Measurements from ENCODE around the gene RPRD2.

The RPRD2 gene

DNA sequence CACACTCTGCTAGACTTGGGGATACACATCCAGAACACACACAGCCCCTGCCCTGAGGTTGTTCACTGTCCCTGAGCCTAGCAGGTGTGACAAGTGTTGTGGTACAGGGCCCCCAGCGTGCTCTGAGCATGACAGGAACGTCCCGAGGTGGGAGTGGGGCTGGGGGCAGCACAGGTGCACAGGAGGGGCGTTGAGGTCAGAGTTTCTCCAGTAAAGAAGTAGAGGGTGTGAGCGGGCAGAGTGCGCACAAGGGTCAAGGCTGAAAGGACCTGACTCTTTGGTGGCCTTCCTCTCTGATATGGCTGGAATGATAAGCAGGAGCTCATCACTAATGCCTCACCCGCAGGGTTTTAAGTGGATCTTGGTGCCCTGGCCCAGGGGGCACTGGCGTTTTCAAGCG, 150.3 kb downstream of the RPRD2 start:
- Histone ChIP-seq H3K36me3 (ENCODE audit: control insufficient read depth, low read length) (no peaks in the 10 kb centered on the region), H3K4me2 (ENCODE audit: low read length) (peak overlapping the region; percentile 78), H3K9me2 (replicated peaks; ENCODE audit: control insufficient read depth, low read length) (no peaks in the 10 kb centered on the region), H3K27me3 (ENCODE audit: control insufficient read depth, low read length) (no peaks in the 10 kb centered on the region), H3K27ac (ENCODE audit: low read depth, low read length) (no peak overlapping the region), H3F3A (ENCODE audit: control insufficient read depth, insufficient read depth) (peaks cover 12% of the 10 kb centered on the region; the same call in 1 of the 2 replicates), H3K79me2 (ENCODE audit: control insufficient read depth, low read length) (no peaks in the 10 kb centered on the region), H3K9me3 (ENCODE audit: control insufficient read depth, insufficient read depth, low read length) (no peaks in the 10 kb centered on the region), H3K4me3 (ENCODE audit: low read length) (0 out of 2 replicates have a peak overlapping the region, but pooled peaks have one; percentile 91), H4K20me1 (ENCODE audit: control insufficient read depth, insufficient read depth, low read depth, low read length) (no peaks in the 10 kb centered on the region), H3K4me1 (ENCODE audit: control insufficient read depth, low read length) (peaks cover 50% of the 10 kb centered on the region)
- no peak for TF ChIP-seq EZH2phosphoT487 (IDR thresholded peaks at IDR 0.05; ENCODE audit: borderline replicate concordance, low read length)
- TF ChIP-seq, protein P1, sequence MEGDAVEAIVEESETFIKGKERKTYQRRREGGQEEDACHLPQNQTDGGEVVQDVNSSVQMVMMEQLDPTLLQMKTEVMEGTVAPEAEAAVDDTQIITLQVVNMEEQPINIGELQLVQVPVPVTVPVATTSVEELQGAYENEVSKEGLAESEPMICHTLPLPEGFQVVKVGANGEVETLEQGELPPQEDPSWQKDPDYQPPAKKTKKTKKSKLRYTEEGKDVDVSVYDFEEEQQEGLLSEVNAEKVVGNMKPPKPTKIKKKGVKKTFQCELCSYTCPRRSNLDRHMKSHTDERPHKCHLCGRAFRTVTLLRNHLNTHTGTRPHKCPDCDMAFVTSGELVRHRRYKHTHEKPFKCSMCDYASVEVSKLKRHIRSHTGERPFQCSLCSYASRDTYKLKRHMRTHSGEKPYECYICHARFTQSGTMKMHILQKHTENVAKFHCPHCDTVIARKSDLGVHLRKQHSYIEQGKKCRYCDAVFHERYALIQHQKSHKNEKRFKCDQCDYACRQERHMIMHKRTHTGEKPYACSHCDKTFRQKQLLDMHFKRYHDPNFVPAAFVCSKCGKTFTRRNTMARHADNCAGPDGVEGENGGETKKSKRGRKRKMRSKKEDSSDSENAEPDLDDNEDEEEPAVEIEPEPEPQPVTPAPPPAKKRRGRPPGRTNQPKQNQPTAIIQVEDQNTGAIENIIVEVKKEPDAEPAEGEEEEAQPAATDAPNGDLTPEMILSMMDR (IDR thresholded peaks at IDR 0.05; ENCODE audit: low read depth, low read length, poor library complexity, severe bottlenecking) = no peak

DNA sequence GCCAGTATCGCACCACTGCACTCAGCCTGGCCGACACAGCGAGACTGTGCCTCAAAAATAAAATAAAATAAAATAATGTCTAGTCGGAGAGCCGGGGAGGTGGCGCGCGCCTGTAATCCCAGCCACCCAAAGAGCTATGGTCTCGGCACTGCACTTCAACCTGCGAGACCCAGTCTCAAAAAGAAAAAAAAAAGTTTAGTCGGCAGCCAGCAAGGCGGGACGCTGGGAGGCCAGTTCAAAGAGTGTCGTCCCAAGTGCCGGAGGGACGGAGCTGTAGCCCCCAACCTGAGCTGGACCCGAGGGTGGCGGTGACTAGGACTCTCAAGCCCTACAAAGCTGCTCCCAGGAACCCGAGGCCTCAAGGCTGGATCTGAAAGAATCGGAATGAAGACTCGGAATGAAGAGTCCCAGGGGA, 151.0 kb downstream of the RPRD2 start:
- peaks cover 12% of the 10 kb centered on the region; the same call in 1 of the 2 replicates for H3F3A ChIP-seq (ENCODE audit: control insufficient read depth, insufficient read depth)
- peak overlapping the region; percentile 78 for H3K4me2 ChIP-seq (ENCODE audit: low read length)
- H3K9me2 ChIP-seq (replicated peaks; ENCODE audit: control insufficient read depth, low read length) = no peaks in the 10 kb centered on the region
- H3K36me3 ChIP-seq (ENCODE audit: control insufficient read depth, low read length) = no peaks in the 10 kb centered on the region
- peak overlapping the region; percentile 91 for H3K4me3 ChIP-seq (ENCODE audit: low read length)
- H4K20me1 ChIP-seq (ENCODE audit: control insufficient read depth, insufficient read depth, low read depth, low read length) = no peaks in the 10 kb centered on the region
- H3K79me2 ChIP-seq (ENCODE audit: control insufficient read depth, low read length) = no peaks in the 10 kb centered on the region
- peaks cover 48% of the 10 kb centered on the region for H3K4me1 ChIP-seq (ENCODE audit: control insufficient read depth, low read length)
- peak overlapping the region; percentile 21 for H3K27ac ChIP-seq (ENCODE audit: low read depth, low read length)
- H3K27me3 ChIP-seq (ENCODE audit: control insufficient read depth, low read length) = no peaks in the 10 kb centered on the region
- no peak for TF ChIP-seq EZH2phosphoT487 (IDR thresholded peaks at IDR 0.05; ENCODE audit: borderline replicate concordance, low read length)
- TF ChIP-seq, protein P1 (IDR thresholded peaks at IDR 0.05; ENCODE audit: low read depth, low read length, poor library complexity, severe bottlenecking) = no peak
- no peaks in the 10 kb centered on the region for H3K9me3 ChIP-seq (ENCODE audit: control insufficient read depth, insufficient read depth, low read length)

DNA sequence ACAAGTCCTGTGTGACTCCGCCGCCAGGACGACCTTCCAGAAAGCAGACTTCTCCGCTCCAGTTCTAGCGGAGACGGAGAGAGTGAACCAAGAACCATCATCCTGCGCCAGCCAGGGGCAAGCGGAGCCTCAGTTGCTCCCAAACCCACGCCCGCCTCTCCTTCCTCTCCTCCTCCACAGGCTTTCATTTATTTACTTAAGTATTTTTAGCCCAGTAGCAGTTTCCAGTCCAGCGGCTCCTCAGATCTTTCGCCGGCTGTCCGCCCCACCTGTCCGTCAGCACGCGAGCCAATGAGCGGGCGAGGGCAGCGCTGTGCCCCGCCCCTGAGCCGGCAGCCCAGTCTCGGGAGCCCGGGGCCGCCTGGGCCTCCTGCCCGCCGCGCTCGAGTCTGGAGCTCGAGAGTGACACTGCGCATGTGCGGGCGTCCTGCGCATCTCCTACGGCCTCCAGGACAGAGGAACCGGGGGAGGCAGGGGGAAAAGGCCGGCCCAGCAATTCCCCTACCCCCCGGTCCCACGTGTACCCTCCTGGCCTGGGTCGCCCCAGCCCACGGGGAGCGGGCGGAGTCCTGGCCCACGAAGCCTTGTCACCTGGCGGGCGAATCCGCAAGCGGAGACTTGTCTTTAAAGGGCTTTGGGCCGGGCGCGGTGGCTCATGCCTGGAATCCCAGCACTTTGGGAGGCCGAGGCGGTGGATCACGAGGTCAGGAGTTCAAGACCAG, 151.5 kb downstream of the RPRD2 start, which contains the start of gene FALEC:
FALEC (plus strand) TSS at position 425 of the 722 bp plus-strand sequence.
- Histone ChIP-seq H3K4me3 (ENCODE audit: low read length) (peak within 1 kb of the TSS; percentile 91), H3K9me2 (replicated peaks; ENCODE audit: control insufficient read depth, low read length) (no peaks in the 10 kb centered on the region), H3K36me3 (ENCODE audit: control insufficient read depth, low read length) (no peaks in the 10 kb centered on the region), H3K27ac (ENCODE audit: low read depth, low read length) (peak within 1 kb of the TSS; percentile 21), H3K9me3 (ENCODE audit: control insufficient read depth, insufficient read depth, low read length) (no peaks in the 10 kb centered on the region), H3K79me2 (ENCODE audit: control insufficient read depth, low read length) (no peaks in the 10 kb centered on the region), H4K20me1 (ENCODE audit: control insufficient read depth, insufficient read depth, low read depth, low read length) (no peaks in the 10 kb centered on the region), H3F3A (ENCODE audit: control insufficient read depth, insufficient read depth) (peaks cover 12% of the 10 kb centered on the region; the same call in 1 of the 2 replicates), H3K4me2 (ENCODE audit: low read length) (peak within 1 kb of the TSS; percentile 78), H3K4me1 (ENCODE audit: control insufficient read depth, low read length) (peaks cover 43% of the 10 kb centered on the region), H3K27me3 (ENCODE audit: control insufficient read depth, low read length) (no peaks in the 10 kb centered on the region)
- TF ChIP-seq, protein P1 (IDR thresholded peaks at IDR 0.05; ENCODE audit: low read depth, low read length, poor library complexity, severe bottlenecking) = no peak
- TF ChIP-seq EZH2phosphoT487 (IDR thresholded peaks at IDR 0.05; ENCODE audit: borderline replicate concordance, low read length) = no peak

Measured in DOHH2 (cell line).